ENCODE measurements around the gene SHFL. TPM values are rescaled to one million over a fixed set of nuclear protein-coding genes. Genes with fewer than 3 reads are reported as not detected.

The SHFL gene
- polyA plus RNA-seq, 3 donors, result 12.6 to 106 (median 17.6) TPM

- H3K9me3 ChIP-seq (replicated peaks in 1 of 2; ENCODE audit: control insufficient read depth in 1 of 2, insufficient read depth in 1 of 2, low read length in 2 of 2), result peaks cover 56 to 61% of the 10 kb centered on the region in 2 donors
Observed at GRCh38 chr19:10043286-10043927, 42.7 kb upstream of the SHFL start.

GRCh38 chr19:10044390-10044789 is 41.7 kb upstream of the SHFL start:
- H3K4me2 ChIP-seq (replicated peaks; ENCODE audit: extremely low read depth, low read length, poor library complexity, severe bottlenecking), result no peak overlapping the region
- H3K4me1 Mint-ChIP-seq, result no peaks in the 10 kb centered on the region
- no peak overlapping the region for H2AFZ ChIP-seq (ENCODE audit: insufficient read depth, low read depth, low read length, poor library complexity, severe bottlenecking)
- DNase-seq, result no peak
- no CpG with 5 or more reads among the region's 1 CpG for WGBS (ENCODE audit: insufficient coverage)
- no peaks in the 10 kb centered on the region for H3K27me3 ChIP-seq (ENCODE audit: control insufficient read depth in 2 of 2, insufficient read depth in 2 of 2, low read length in 2 of 2)
- H3K9me3 ChIP-seq (replicated peaks in 1 of 2; ENCODE audit: control insufficient read depth in 1 of 2, insufficient read depth in 1 of 2, low read length in 2 of 2), result peaks cover 56 to 59% of the 10 kb centered on the region in 2 donors
- H3K4me1 ChIP-seq (ENCODE audit: control insufficient read depth in 1 of 2, insufficient read depth in 2 of 2, low read length in 2 of 2), result no peaks in the 10 kb centered on the region
- H3K27ac ChIP-seq (ENCODE audit: low read depth in 1 of 2, low read length in 2 of 2), result no peak overlapping the region
- no peak overlapping the region for H3K9ac ChIP-seq (ENCODE audit: insufficient read depth, low read length, poor library complexity, severe bottlenecking)
- no peaks in the 10 kb centered on the region for H3K36me3 Mint-ChIP-seq
- H4K20me1 ChIP-seq (ENCODE audit: insufficient read depth, low read length), result no peaks in the 10 kb centered on the region
- peaks cover 1 to 5% (median 3%) of the 10 kb centered on the region in 3 donors for H3K27me3 Mint-ChIP-seq (ENCODE audit: low read depth in 3 of 3)
- no peaks in the 10 kb centered on the region for H3K79me2 ChIP-seq (ENCODE audit: insufficient read depth, low read length)
- TF ChIP-seq CTCF (IDR thresholded peaks at IDR 0.05), result no peak
- no peak overlapping the region for H3K4me3 ChIP-seq (replicated peaks in 1 of 3; ENCODE audit: low read depth in 2 of 3, low read length in 3 of 3)
- intact Hi-C loops (cut with micrococcal nuclease), result no loop called here
- peaks cover 41 to 72% (median 54%) of the 10 kb centered on the region in 7 donors for H3K9me3 Mint-ChIP-seq
- no peak overlapping the region for H3K4me3 Mint-ChIP-seq
- no peak overlapping the region for H3K27ac Mint-ChIP-seq
- no peaks in the 10 kb centered on the region for H3K36me3 ChIP-seq (replicated peaks in 1 of 2; ENCODE audit: control insufficient read depth in 1 of 2, insufficient read depth in 2 of 2, low read length in 2 of 2)

More at GRCh38 chr19:10043286-10043927, 42.7 kb upstream of the SHFL start:
- Histone ChIP-seq H3K4me3 (replicated peaks in 1 of 3; ENCODE audit: low read depth in 2 of 3, low read length in 3 of 3) (no peak overlapping the region), H3K27me3 (ENCODE audit: control insufficient read depth in 2 of 2, insufficient read depth in 2 of 2, low read length in 2 of 2) (no peaks in the 10 kb centered on the region), H3K4me2 (replicated peaks; ENCODE audit: extremely low read depth, low read length, poor library complexity, severe bottlenecking) (no peak overlapping the region), H3K27ac (ENCODE audit: low read depth in 1 of 2, low read length in 2 of 2) (no peak overlapping the region), H3K9ac (ENCODE audit: insufficient read depth, low read length, poor library complexity, severe bottlenecking) (no peak overlapping the region), H2AFZ (ENCODE audit: insufficient read depth, low read depth, low read length, poor library complexity, severe bottlenecking) (no peak overlapping the region), H3K4me1 (ENCODE audit: control insufficient read depth in 1 of 2, insufficient read depth in 2 of 2, low read length in 2 of 2) (no peaks in the 10 kb centered on the region), H3K36me3 (replicated peaks in 1 of 2; ENCODE audit: control insufficient read depth in 1 of 2, insufficient read depth in 2 of 2, low read length in 2 of 2) (no peaks in the 10 kb centered on the region), H4K20me1 (ENCODE audit: insufficient read depth, low read length) (no peaks in the 10 kb centered on the region), H3K79me2 (ENCODE audit: insufficient read depth, low read length) (no peaks in the 10 kb centered on the region)
- Mint-ChIP-seq H3K4me3 (no peak overlapping the region), H3K36me3 (no peaks in the 10 kb centered on the region), H3K27ac (peak overlapping the region in 1 of 7 donors; percentile 60), H3K4me1 (no peaks in the 10 kb centered on the region), H3K27me3 (ENCODE audit: low read depth in 3 of 3) (peaks cover 1 to 5% (median 5%) of the 10 kb centered on the region in 3 donors), H3K9me3 (peaks cover 38 to 73% (median 54%) of the 10 kb centered on the region in 7 donors)
- DNase-seq, result no peak
- no peak for TF ChIP-seq CTCF (IDR thresholded peaks at IDR 0.05)
- intact Hi-C loops (cut with micrococcal nuclease), result no loop called here
- WGBS (ENCODE audit: insufficient coverage), result 85% methylated on average over 4 of the region's 4 CpGs
